GM21576 (cell line): ENCODE results near the gene VPS4B.
"Not testable (repeated sequence)": the region's sequence is repeated elsewhere in the genome, so short reads cannot be mapped to it uniquely, and the experiment has no call there.

Experiments
- ATAC-seq: cut with Tn5 transposase; IDR thresholded peaks from one replicate; pipeline ENCODE4 v1.9.1; 2021; ENCODE audit warnings: mild to moderate bottlenecking, moderate library complexity; ENCODE audit not compliant: unreplicated experiment

VPS4B gene

GRCh38 chr18:63373161-63373560, 49.1 kb downstream of the VPS4B start:
- ATAC-seq: no peak

GRCh38 chr18:63368611-63369010, 53.7 kb downstream of the VPS4B start:
- ATAC-seq: no peak

- ATAC-seq: peak; percentile 84
Observed at GRCh38 chr18:63367053-63367953, 55.0 kb downstream of the VPS4B start, which contains the start of gene KDSR. Gene KDSR, minus strand, starts transcription at chr18:63367206. Its CDS starts 88 bp downstream, at chr18:63367118.

GRCh38 chr18:63366213-63367052, 55.8 kb downstream of the VPS4B start:
- ATAC-seq: peak; percentile 35

- no peak for ATAC-seq
Observed at GRCh38 chr18:63365876-63366212, 56.4 kb downstream of the VPS4B start.

GRCh38 chr18:63363951-63364350, 58.3 kb downstream of the VPS4B start:
- no peak for ATAC-seq

- ATAC-seq: not testable (repeated sequence)
Observed at GRCh38 chr18:63363420-63363819, 58.9 kb downstream of the VPS4B start.

GRCh38 chr18:63356272-63356896, 65.9 kb downstream of the VPS4B start:
- ATAC-seq: no peak

- ATAC-seq: no peak
Observed at GRCh38 chr18:63350230-63350629, 72.0 kb downstream of the VPS4B start.

GRCh38 chr18:63348508-63349136, 73.7 kb downstream of the VPS4B start:
- no peak for ATAC-seq

- ATAC-seq: no peak
Observed at GRCh38 chr18:63346480-63347183, 75.6 kb downstream of the VPS4B start.

GRCh38 chr18:63346031-63346430, 76.2 kb downstream of the VPS4B start:
- no peak for ATAC-seq

GRCh38 chr18:63344918-63345317, 77.4 kb downstream of the VPS4B start:
- no peak for ATAC-seq

- ATAC-seq: no peak
Observed at GRCh38 chr18:63344263-63344662, 78.0 kb downstream of the VPS4B start.

- no peak for ATAC-seq
Observed at GRCh38 chr18:63342206-63342605, 80.1 kb downstream of the VPS4B start.

GRCh38 chr18:63339920-63340484, 82.3 kb downstream of the VPS4B start:
- ATAC-seq: no peak
